GM19467 (cell line): ENCODE results near the gene AGPAT3.
"Not testable (repeated sequence)": the region's sequence is repeated elsewhere in the genome, so short reads cannot be mapped to it uniquely, and the experiment has no call there.

ENCODE experiments used
- ATAC-seq: cut with Tn5 transposase; IDR thresholded peaks from one replicate; pipeline ENCODE4 v1.9.1; 2021; ENCODE audit warnings: mild to moderate bottlenecking, moderate library complexity; ENCODE audit not compliant: unreplicated experiment

Gene AGPAT3

DNA sequence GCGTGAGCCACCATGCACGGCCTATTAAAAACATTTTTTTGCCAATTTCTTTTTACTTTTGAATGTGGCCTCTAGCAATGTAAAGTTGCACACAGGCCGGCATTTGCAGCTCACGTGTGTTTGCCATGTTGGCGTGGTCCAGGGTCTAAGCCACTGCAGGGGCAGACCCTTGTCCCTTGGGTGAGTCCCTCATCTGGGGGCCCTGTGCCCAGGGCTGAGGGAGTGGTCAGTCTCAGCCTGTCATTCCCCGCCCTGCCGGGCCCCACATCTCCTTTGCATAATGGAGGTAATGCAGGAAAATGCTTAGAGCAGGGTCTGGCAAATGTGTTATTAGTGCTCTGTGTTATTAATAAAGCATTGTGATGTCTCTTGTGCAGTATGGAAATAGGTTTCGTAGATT, 16.9 kb downstream of the AGPAT3 start:
- no peak for ATAC-seq

DNA sequence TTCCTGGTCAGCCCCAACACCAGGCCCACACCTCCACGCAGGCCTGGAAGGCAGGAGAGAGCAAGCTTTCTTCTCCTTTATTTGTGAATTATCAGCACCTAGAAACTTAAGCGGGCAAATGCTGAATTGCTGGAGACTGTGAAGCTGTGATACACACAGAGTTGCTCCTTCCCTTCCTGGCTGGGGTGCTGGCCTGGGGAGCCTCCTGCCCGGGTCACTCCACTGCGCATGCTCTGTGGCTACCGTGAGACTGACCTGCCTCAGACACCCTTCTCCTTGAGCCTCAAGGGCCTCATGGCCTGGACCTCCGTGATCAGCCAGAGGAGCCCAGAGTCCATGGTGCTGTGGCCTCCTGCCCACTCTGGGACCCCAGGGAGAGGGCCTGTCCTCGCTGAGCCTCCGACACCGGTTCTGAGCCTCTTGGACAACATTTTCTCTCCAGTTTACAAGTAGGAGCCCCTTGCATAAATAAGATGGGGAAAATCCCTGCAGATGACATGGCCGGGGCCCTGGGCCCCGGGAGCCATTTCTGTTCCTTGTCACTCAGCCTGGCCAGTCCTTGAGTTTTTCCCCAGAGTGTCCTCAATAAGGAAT, 18.0 kb downstream of the AGPAT3 start:
- ATAC-seq: no peak

GRCh38 chr21:43884012-43884860, 19.2 kb downstream of the AGPAT3 start:
- ATAC-seq: no peak

DNA sequence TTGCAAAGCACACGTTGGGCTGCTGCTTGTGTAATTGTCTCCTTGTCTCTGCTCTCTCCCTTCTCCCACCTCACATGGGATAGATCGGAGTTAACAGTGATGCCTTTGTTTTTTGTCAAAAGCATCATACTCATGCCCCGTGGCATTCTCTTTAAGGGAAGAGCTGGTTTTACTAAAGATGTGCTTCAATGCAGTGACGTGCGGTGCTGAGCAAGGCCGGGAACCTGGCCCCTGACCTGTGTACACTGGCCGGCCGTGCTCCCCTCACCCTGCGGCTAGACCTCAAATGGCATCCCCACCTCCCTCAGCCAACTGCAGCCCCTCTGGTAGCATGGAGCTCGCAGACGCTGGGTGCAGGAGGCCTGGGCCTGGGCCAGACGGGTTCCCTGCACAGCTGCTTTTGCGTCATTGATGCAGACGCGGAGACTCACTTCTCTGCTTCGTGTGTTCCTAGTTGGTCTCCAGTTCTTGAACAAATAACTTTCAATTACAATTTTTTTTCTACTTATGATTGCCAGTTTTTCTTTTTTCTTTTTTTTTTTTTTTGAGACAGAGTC, 19.9 kb downstream of the AGPAT3 start:
- ATAC-seq: no peak

DNA sequence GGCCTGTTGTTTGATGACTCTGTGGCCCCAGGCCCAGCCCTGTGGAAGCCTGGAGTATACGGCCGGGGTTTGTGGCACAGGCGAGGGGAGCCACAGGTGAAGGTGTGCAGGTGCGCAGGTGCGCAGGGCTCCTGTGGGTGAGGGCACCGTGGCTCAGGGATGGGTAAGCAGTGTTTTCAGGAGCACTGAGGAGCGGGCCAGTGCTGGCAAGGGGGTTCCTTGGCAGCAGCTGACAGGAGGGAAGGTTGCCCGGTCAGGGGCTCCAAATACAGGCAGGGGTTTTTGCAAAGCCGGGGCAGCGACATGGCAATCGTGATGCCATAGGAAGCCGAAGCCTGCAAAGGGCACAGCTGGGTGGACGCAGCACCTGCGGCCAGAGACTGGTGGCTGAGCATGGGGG, 20.7 kb downstream of the AGPAT3 start:
- no peak for ATAC-seq

- no peak for ATAC-seq
Measured at GRCh38 chr21:43886565-43886964, 21.5 kb downstream of the AGPAT3 start.

DNA sequence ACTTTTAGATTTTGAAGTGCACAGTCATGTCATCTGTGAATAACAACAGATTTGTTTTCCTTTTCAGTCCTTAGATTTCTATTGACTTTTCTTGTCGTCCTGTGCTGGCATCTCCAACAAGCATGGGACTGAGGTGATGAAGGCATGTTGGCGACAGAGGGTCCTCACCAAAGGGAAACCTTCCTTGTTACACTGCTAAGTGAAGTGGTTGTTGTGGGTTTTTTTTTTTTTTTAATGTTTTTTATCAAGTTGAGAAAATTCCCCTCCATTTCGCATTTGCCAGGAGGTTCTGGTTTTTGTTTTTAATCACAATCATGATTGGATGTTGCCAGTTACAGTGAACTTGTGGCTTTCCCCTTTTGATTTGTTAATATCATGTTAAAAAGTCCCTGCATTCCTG, 24.0 kb downstream of the AGPAT3 start:
- ATAC-seq: no peak

GRCh38 chr21:43890042-43890441, 25.0 kb downstream of the AGPAT3 start:
- no peak for ATAC-seq

DNA sequence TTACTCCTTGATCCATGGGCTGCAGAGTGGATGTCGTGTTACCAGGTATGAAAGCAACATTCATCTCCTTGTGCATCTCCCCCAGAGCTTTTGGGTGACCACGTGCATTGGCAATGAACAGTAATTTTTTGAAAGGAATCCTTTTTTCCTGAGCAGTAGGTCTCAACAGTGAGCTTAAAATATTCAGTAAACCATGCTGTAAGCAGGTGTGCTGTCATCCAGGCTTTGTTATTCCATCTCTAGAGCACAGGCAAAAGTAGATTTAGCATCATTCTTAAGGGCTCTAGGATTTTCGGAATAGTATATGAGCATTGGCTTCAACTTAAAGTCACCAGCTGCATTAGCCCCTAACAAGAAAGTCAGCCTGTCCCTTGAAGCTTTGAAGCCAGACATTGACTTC, 27.3 kb downstream of the AGPAT3 start:
- no peak for ATAC-seq

DNA sequence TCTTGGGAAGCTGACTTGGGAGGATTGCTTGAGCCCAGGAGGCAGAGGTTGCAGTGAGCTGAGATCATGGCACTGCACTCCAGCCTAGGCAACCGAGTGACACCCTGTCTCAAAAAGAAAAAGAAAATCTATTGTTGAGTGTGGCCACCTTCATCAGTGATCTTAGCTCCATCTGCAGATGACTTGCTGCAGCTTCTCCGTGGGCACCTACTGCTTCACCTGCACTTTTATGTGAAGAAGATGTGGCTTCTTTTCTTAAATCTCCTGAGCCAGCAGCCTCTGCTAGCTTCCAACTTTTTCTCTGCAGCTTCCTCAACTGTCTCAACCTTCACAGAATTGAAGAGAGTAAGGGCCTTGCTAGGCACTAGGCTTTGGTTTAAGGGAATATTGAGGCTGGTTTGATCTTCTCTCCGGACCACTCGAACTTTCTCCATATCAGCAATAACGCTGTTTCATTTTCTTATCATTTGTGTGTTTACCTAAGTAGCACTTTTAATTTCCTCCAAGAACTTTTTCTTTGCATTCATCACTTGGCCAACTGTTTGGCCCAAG, 28.0 kb downstream of the AGPAT3 start:
- no peak for ATAC-seq

DNA sequence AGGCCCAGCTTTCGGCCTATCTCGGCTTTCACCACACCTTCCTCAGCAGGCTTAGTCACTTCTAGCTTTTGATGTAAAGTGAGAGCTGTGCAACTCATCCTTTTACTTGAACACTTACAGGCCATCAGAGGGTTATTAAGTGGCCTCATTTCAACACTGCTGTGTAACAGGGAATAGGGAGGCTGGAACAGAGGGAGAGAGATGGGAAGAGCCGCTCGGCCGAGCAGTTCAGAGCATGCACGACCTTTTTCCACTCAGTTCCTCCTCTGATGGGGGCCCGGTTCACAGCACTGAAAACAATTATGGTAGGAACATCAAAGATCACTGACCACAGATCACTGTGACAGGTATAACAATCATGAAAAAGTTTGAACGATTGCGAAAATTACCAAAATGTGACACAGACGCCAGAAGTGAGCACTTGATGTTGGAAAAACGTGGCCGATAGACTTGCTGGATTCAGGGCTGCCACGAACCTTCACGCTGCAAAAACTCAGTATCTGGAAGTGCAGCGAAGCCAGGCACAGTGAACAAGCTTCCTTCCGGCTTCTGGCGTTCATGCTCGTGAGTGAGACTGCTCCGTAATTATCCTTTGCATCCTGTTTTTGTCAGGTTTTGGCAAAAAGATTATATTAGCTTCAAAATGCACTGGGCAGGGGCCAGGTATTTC, 28.6 kb downstream of the AGPAT3 start:
- ATAC-seq: no peak

- ATAC-seq: no peak
Measured at GRCh38 chr21:43894206-43894577, 29.2 kb downstream of the AGPAT3 start.

- ATAC-seq: no peak
Measured at GRCh38 chr21:43895196-43895595, 30.2 kb downstream of the AGPAT3 start.

- ATAC-seq: not testable (repeated sequence)
Measured at GRCh38 chr21:43896696-43897299, 31.8 kb downstream of the AGPAT3 start.

GRCh38 chr21:43899307-43900077, 34.5 kb downstream of the AGPAT3 start:
- ATAC-seq: no peak

- no peak for ATAC-seq
Measured at GRCh38 chr21:43900078-43900385, 35.0 kb downstream of the AGPAT3 start.

GRCh38 chr21:43900690-43901089, 35.7 kb downstream of the AGPAT3 start:
- ATAC-seq: no peak

GRCh38 chr21:43902441-43902840, 37.4 kb downstream of the AGPAT3 start:
- no peak for ATAC-seq

- no peak for ATAC-seq
Measured at GRCh38 chr21:43903451-43904091, 38.5 kb downstream of the AGPAT3 start.

DNA sequence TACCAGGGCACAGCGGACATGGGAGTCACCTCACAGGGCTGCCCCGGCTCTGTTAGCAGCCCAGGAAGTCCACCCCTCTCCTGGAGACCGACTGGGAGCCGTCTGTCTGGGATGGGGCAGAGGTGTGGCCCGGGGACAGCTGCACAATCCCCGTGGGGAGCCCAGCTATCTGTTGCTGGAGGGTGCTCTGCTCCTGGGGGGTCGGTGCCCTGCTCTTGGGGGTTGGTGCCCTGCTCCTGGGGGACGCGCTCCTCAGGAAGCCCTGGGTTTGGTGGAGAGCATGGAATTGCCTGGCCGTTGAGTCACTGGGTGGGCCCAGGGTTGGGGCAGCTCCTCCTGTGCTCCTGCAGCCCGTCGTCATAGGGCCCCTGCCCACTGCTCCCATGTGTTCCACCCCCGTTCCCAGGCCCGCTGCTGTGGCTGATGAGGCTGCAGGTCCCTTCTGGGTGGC, 39.3 kb downstream of the AGPAT3 start:
- no peak for ATAC-seq
